Epithelial cell of esophagus (primary cell): ENCODE measurements around the gene NTMT1.

Experiments
- DNase-seq: peaks from one replicate; pipeline ENCODE4 v3.0.0; 2010; ENCODE audit warnings: low read depth
- H3K4me3 ChIP-seq: 2 replicates; pipeline ENCODE4 v1.5.1; 2011; ENCODE audit warnings: mild to moderate bottlenecking, low read length, control low read depth
- TF ChIP-seq, protein P1 (sequence below): IDR thresholded peaks from 2 replicates; pipeline ENCODE4 v1.5.1; 2011; ENCODE audit warnings: low read depth, mild to moderate bottlenecking, low read length, control low read depth, inconsistent platforms; ENCODE audit not compliant: insufficient read depth; ENCODE audit errors: missing control alignments

NTMT1 gene

DNA sequence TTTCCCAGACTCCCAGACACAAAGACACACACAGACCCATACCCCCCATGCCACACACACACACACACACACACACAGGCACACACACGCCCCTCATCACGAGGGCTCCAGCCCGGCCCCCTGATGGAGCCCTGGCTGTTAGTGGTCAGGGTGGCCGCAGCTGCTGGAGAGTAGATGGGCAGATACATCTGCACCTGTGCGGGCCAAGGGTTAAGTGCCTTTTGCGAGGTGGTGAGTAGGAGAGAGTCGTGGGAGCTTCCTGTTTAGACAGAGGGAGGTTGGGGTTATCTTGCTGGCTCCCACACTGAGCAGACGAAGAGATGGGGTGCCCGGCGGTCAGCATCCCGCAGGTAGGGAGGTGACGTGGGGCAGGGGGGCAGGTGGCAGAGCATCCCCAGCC lies 47.6 kb downstream of the NTMT1 start:
- TF ChIP-seq, protein P1, sequence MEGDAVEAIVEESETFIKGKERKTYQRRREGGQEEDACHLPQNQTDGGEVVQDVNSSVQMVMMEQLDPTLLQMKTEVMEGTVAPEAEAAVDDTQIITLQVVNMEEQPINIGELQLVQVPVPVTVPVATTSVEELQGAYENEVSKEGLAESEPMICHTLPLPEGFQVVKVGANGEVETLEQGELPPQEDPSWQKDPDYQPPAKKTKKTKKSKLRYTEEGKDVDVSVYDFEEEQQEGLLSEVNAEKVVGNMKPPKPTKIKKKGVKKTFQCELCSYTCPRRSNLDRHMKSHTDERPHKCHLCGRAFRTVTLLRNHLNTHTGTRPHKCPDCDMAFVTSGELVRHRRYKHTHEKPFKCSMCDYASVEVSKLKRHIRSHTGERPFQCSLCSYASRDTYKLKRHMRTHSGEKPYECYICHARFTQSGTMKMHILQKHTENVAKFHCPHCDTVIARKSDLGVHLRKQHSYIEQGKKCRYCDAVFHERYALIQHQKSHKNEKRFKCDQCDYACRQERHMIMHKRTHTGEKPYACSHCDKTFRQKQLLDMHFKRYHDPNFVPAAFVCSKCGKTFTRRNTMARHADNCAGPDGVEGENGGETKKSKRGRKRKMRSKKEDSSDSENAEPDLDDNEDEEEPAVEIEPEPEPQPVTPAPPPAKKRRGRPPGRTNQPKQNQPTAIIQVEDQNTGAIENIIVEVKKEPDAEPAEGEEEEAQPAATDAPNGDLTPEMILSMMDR, result no peak
- H3K4me3 ChIP-seq, result no peak overlapping the region
- no peak for DNase-seq

DNA sequence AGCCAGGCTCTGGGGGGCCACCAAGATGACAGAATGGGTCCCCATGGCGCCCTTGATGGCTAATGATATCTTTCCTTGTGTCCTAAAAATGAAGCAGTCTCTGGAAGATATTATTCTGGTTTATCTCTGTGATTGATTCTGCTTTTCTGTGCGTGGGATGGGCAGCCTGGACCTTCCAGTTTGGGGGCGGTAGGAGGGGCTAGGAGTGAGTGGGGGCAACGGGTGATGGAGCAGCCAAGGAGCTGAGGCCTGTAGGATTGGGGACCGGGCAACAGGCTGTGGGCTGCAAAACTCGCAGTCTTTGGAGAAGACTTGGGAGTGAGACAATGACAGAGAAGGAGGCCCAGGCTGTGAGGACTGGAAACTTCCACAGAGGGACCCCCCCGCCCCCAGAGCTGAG lies 48.3 kb downstream of the NTMT1 start:
- no peak overlapping the region for H3K4me3 ChIP-seq
- no peak for DNase-seq
- TF ChIP-seq, protein P1, result no peak

DNA sequence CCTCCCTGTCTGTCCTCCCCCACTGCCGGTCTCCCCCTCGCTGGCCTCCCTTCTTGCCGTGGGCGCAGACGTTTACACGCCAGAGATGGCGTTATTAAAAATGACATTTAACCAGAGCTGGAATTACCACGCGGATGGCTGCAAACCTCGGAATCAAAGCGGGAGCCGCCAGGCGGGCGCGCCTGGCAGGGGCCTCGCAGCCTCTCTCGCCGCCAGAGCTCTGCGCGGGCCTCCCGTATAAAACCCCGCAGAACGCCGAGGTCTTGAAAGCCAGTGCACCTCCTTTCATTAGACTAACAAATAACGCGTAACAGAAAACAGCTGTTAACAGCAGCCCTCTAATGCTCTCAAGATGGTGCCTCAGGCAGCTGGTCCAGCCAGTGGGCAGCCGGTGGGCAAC lies 49.7 kb downstream of the NTMT1 start:
- H3K4me3 ChIP-seq, result no peak overlapping the region
- no peak for DNase-seq
- TF ChIP-seq, protein P1, result no peak

- DNase-seq, result no peak
- no peak overlapping the region for H3K4me3 ChIP-seq
- TF ChIP-seq, protein P1, result no peak
Observed at GRCh38 chr9:129676287-129676686, 50.3 kb downstream of the NTMT1 start.

- no peak overlapping the region for H3K4me3 ChIP-seq
- TF ChIP-seq, protein P1, result no peak
- DNase-seq, result no peak
Observed at GRCh38 chr9:129676975-129677374, 51.0 kb downstream of the NTMT1 start.

DNA sequence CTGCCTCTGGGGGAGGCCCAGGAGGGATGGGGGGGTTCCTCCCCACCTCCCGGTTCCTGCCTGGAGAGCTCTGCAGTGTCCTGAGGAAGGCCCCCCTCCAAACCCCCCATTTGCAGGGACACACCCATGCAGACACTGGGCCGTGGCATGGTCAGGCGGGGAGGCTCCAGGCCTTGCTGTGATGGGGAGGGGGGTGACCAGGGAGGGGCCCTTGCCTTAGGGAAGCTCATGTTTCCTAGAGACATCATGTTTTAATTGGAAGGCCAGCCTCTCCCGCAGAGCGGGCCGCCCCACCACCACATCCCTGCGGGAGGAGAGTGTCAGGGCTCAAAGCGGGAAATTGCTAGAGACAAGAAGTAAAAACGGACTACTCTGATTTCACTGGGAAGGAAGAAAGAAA lies 51.5 kb downstream of the NTMT1 start:
- TF ChIP-seq, protein P1, result no peak
- H3K4me3 ChIP-seq, result no peak overlapping the region
- DNase-seq, result no peak

DNA sequence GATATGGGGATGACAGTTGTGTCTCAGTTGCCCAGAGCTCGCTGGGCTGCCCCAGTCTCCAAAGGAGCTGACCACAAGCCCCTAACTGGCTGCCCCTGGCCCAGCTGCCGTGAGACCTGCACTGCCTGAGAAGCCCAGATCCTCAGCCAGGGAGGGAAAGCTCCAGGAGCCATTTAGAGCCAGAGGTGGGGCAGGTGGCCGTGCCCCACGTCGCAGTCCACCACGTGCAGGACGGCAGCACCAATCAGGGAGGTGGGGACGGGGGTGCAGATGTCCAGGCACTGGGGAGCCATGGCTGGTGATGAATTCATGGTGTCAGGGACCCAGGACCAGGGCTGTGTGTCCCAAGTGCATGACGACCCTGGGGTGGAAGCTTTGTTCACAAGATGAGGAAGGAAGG lies 52.9 kb downstream of the NTMT1 start:
- H3K4me3 ChIP-seq, result no peak overlapping the region
- TF ChIP-seq, protein P1, result no peak
- no peak for DNase-seq
